GM19099 (cell line): Measurements from ENCODE around the gene FAM193B.
A peak's percentile ranks its signal among the peaks of the same experiment; 100 is the strongest.

Experiments used
- POLR2A ChIP-seq: IDR thresholded peaks from 3 replicates; pipeline ENCODE4 v1.6.1; 2011; ENCODE audit warnings: low read depth; ENCODE audit not compliant: insufficient read length; ENCODE audit errors: extremely low read depth

FAM193B gene

GRCh38 chr5:177514541-177514940 is 39.8 kb downstream of the FAM193B start:
- no peak for TF ChIP-seq POLR2A

DNA sequence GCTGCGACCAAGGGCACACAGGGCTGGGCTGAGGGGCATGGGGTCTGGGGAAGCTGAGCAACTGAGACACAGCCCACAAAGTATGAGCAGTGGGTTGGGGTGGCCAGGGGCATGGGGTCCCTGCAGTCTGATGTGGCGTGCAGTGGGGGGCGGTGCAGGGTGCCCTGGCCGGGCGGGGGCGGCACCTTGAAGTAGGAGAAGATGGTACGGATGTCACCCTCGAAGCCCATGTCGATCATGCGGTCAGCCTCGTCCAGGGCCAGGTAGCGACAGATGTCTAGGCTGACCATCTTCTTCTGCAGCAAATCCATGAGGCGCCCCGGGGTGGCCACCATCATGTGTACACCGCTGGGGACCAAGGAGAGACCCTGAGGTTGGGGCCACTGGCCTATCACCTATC is 40.9 kb downstream of the FAM193B start:
- TF ChIP-seq POLR2A: no peak

GRCh38 chr5:177512736-177513380 is 41.5 kb downstream of the FAM193B start:
- TF ChIP-seq POLR2A: no peak

DNA sequence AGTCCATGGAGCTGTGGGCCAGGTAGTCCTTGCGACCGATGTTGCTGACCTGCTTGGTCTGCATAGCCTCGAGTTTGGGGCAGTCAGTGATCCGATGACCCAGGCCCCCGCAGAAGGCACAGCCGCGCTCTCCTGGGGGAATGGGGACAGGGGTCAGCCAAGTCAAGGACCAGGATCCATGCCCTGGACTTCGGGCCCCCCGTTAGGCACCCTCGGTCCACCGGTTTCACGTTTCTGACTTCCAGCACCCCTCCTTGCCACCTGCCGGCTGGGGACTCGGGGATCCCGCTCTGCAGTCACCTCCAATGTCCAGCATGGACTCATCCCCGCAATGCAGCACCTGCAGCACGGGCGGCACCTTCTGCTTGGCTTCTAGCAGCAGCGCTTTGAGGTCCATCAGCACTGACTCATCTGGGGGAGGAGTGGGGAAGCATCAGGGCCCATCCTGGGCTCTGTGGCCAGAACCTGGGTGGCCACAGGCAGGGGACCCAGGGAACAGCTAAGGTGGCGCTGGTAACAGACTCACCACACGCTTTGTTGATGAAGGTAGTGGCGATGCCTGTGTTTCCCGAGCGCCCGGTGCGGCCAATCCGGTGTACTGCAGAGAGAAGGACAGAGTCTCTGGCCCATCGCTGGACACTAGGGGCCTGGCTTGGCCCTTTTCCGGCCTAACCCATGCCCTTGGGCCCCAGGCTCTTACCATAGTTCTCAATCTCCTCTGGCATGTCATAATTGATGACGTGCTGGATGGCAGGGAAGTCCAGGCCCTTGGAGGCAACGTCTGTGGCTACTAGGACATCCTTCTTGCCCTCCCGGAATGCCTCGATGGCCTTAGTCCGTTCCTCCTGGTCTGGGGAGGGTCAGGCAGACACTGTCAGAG is 42.3 kb downstream of the FAM193B start:
- TF ChIP-seq POLR2A: no peak

GRCh38 chr5:177511181-177511580 is 43.2 kb downstream of the FAM193B start:
- no peak for TF ChIP-seq POLR2A

- peak; percentile 42 for TF ChIP-seq POLR2A
Measured at GRCh38 chr5:177510567-177511053, 43.8 kb downstream of the FAM193B start.

GRCh38 chr5:177509991-177510566 is 44.3 kb downstream of the FAM193B start:
- peak; percentile 26 for TF ChIP-seq POLR2A

DNA sequence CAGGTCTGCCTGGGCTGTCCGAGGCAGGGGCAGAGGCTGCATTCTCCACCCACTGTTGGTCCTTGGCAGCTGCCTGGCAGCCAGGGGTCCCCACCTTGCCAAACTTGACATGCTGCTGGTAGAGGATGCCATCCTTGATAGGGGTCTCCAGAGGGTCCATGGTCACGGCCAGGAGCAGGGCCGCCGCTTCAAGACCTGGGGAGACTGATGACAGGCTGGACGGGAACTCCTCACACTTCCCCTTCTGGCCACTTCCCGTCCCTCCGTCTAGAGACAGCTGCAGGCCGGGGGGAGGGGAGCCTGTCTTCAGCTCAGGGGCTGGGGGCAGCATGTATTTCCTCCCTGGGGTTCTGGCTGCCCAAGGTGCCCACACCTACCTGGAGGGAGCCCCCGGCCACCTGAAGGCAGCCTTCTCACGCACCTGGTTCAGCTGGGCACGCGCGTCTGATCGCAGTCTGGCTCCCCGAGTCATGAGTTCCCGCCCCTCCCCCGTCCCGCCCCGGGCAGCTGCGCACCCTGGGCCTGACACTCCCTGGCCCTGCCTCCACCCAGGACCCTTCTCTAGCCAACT is 44.9 kb downstream of the FAM193B start, which contains the start of gene DOK3:
TSS of gene DOK3 (minus strand) at position 446 of the 571 bp plus-strand sequence. CDS start at position 160, 286 bp downstream.
- TF ChIP-seq POLR2A: peak; percentile 41

- TF ChIP-seq POLR2A: peak; percentile 90
Measured at GRCh38 chr5:177508837-177509236, 45.5 kb downstream of the FAM193B start.

- no peak for TF ChIP-seq POLR2A
Measured at GRCh38 chr5:177508221-177508611, 46.1 kb downstream of the FAM193B start.

DNA sequence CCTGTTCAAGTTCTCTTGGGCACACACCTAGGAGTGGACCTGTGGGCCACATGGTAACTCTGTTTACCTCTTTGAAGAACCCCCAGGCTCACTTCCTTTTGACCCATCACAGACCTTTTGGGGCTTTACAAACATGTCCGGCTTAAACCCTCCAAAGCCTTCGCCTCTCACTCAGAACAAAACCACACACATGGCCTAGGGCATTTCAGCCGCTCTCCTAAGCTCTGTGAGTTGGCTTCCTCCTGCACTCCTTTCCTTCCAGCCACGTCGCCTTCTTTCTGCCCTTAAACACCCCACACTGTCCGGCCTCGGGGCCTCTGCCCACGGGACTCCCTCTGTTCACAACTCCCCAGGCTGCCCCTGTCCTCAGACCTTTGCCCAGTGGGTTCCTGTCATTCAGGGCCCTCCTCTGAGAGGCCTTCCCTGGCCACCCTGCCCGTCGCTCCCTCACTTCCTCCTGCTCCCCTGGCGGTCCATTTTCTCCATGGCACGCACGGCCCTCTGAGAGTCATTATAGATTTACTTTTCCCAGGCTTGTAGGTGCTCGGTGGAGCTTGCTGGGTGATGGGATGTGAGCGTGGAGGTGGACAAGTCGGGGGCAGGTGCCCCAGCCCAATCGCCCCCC is 46.7 kb downstream of the FAM193B start:
- TF ChIP-seq POLR2A: no peak

DNA sequence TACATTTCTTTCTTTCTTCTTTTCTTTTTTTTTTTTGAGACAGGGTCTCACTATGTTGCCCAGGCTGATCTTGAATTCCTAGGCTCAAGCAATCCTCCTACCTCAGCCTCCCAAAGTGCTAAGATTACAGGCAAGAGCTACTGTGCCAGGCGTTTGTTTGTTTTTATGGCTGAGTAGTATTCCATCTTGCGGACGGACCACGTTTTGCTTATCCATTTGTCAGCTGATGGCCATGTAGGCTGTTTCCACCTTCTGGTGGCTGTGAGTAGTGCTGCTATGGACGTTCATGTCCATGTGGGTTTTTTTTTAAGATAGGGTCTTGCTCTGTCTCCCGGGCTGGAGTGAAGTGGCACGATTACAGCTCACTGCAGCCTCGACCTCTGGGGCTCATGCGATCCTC is 47.2 kb downstream of the FAM193B start:
- no peak for TF ChIP-seq POLR2A

DNA sequence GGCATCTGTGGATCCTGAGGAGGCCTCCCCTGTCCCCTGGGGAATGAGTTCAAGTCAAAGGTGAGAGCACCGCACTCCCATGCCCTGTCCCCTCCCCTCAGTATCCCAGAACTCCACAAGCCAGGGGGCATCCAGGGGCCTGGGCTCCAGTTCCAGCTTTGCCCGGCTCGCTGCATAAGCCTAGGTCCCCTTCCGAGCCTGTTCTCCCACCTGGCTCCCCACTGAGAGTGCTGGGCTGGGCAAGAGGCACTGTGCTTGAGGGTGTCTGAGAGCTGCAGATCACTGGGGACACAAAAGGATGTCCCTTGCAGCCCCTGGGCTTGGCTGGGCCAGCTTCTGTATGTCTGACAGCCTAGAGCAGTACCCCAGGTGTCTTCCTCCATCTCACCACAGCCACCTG is 49.3 kb downstream of the FAM193B start:
- TF ChIP-seq POLR2A: no peak
